H9 (cell line): ENCODE data around the gene SLC25A27. TPM values are rescaled to one million over a fixed set of nuclear protein-coding genes. Genes with fewer than 3 reads are reported as not detected.

Experiments used
- DNase-seq: peaks from one replicate; pipeline ENCODE4 v3.0.0-alpha.2; 2017
- H2AFZ ChIP-seq: one replicate; pipeline ENCODE4 v1.6.1; 2013; ENCODE audit warnings: mild to moderate bottlenecking, low read length, control low read depth, moderate library complexity
- H2AK5ac ChIP-seq: 2 replicates; pipeline ENCODE4 v1.6.1; 2013; ENCODE audit warnings: low read length, control low read depth, mixed read lengths; ENCODE audit not compliant: insufficient read length
- H2BK120ac ChIP-seq: one replicate; pipeline ENCODE4 v1.6.1; 2013; ENCODE audit warnings: low read depth, mild to moderate bottlenecking, low read length, control low read depth, inconsistent platforms; ENCODE audit not compliant: poor library complexity, severe bottlenecking
- H2BK12ac ChIP-seq: 2 replicates; pipeline ENCODE4 v1.6.1; 2013; ENCODE audit warnings: low read length, control low read depth, mixed read lengths, low read depth; ENCODE audit not compliant: insufficient read length
- H2BK15ac ChIP-seq: 2 replicates; pipeline ENCODE4 v1.6.1; 2013; ENCODE audit warnings: low read depth, low read length, control low read depth
- H2BK20ac ChIP-seq: one replicate; pipeline ENCODE4 v1.6.1; 2013; ENCODE audit warnings: low read depth, mild to moderate bottlenecking, low read length, control low read depth, inconsistent platforms; ENCODE audit not compliant: poor library complexity, severe bottlenecking
- H2BK5ac ChIP-seq: 2 replicates; pipeline ENCODE4 v1.6.1; 2013; ENCODE audit warnings: low read length, control low read depth, mixed read lengths; ENCODE audit not compliant: insufficient read length
- H3K14ac ChIP-seq: 2 replicates; pipeline ENCODE4 v1.6.1; 2013; ENCODE audit warnings: low read length, control low read depth; ENCODE audit not compliant: insufficient read depth
- H3K18ac ChIP-seq: 2 replicates; pipeline ENCODE4 v1.6.1; 2013; ENCODE audit warnings: low read depth, mild to moderate bottlenecking, mixed read lengths, low read length, control low read depth; ENCODE audit not compliant: insufficient read length
- H3K23ac ChIP-seq: 2 replicates; pipeline ENCODE4 v1.6.1; 2013; ENCODE audit warnings: low read length, control low read depth, mixed read lengths, low read depth; ENCODE audit not compliant: insufficient read length
- H3K23me2 ChIP-seq: 2 replicates; pipeline ENCODE4 v1.6.1; 2013; ENCODE audit warnings: low read depth, mild to moderate bottlenecking, mixed read lengths, low read length, control low read depth; ENCODE audit not compliant: insufficient read length, poor library complexity, severe bottlenecking
- H3K27ac ChIP-seq: 2 replicates; pipeline ENCODE4 v1.5.1; 2013; ENCODE audit warnings: low read length, control low read depth, mixed read lengths, low read depth; ENCODE audit not compliant: insufficient read length
- H3K27me3 ChIP-seq: 2 replicates; pipeline ENCODE4 v1.6.1; 2013; ENCODE audit warnings: low read length, control low read depth, inconsistent platforms; ENCODE audit not compliant: insufficient read depth
- H3K4ac ChIP-seq: 2 replicates; pipeline ENCODE4 v1.6.1; 2013; ENCODE audit warnings: low read depth, mild to moderate bottlenecking, control low read depth, inconsistent platforms, low read length, moderate library complexity
- H3K4me1 ChIP-seq: 2 replicates; pipeline ENCODE4 v1.6.1; 2013; ENCODE audit warnings: low read length, control low read depth, inconsistent platforms; ENCODE audit not compliant: insufficient read depth
- H3K4me2 ChIP-seq: 2 replicates; pipeline ENCODE4 v1.6.1; 2013; ENCODE audit warnings: low read length, control low read depth, mixed read lengths; ENCODE audit not compliant: insufficient read length, insufficient read depth
- H3K56ac ChIP-seq: 2 replicates; pipeline ENCODE4 v1.6.1; 2013; ENCODE audit warnings: low read depth, mild to moderate bottlenecking, mixed read lengths, low read length, control low read depth; ENCODE audit not compliant: insufficient read length
- H3K79me1 ChIP-seq: 2 replicates; pipeline ENCODE4 v1.6.1; 2013; ENCODE audit warnings: low read depth, mild to moderate bottlenecking, moderate library complexity, low read length, control low read depth, inconsistent platforms; ENCODE audit not compliant: insufficient read depth, poor library complexity, severe bottlenecking
- H3K79me2 ChIP-seq: 2 replicates; pipeline ENCODE4 v1.6.1; 2013; ENCODE audit warnings: low read length, control low read depth, inconsistent platforms; ENCODE audit not compliant: insufficient read depth
- H3K9ac ChIP-seq: 2 replicates; pipeline ENCODE4 v1.6.1; 2013; ENCODE audit warnings: low read length, control low read depth, mixed read lengths; ENCODE audit not compliant: insufficient read length; ENCODE audit errors: extremely low read depth
- H3K9me3 ChIP-seq: one replicate; pipeline ENCODE4 v1.6.1; 2013; ENCODE audit warnings: low read depth, low read length, inconsistent platforms; ENCODE audit not compliant: control insufficient read depth
- H3T11ph ChIP-seq: one replicate; pipeline ENCODE4 v1.6.1; 2013; ENCODE audit warnings: mild to moderate bottlenecking, low read length, control low read depth, inconsistent platforms
- H4K20me1 ChIP-seq: one replicate; pipeline ENCODE4 v1.6.1; 2013; ENCODE audit not compliant: control insufficient read depth, insufficient read length, insufficient read depth
- H4K5ac ChIP-seq: 2 replicates; pipeline ENCODE4 v1.6.1; 2013; ENCODE audit warnings: low read depth, mild to moderate bottlenecking, mixed read lengths, low read length, control low read depth; ENCODE audit not compliant: insufficient read length
- H4K8ac ChIP-seq: replicated peaks from 2 replicates; pipeline ENCODE4 v1.6.1; 2013; ENCODE audit warnings: low read length, control low read depth, mixed read lengths, low read depth; ENCODE audit not compliant: insufficient read length
- H4K91ac ChIP-seq: 2 replicates; pipeline ENCODE4 v1.6.1; 2013; ENCODE audit warnings: low read depth, mild to moderate bottlenecking, moderate library complexity, mixed read lengths, low read length, control low read depth; ENCODE audit not compliant: insufficient read length
- H3K27ac Mint-ChIP-seq, 3 experiments: 2 replicates in 2 of 3; 3 replicates in 1 of 3; pipeline ENCODE4 v1.8.0; 2020 to 2021; ENCODE audit warnings: mixed read lengths in 3 of 3, mild to moderate bottlenecking in 1 of 3, moderate library complexity in 1 of 3
- H3K27me3 Mint-ChIP-seq: 2 replicates; pipeline ENCODE4 v1.8.0; 2021; ENCODE audit warnings: low read depth, mild to moderate bottlenecking, moderate library complexity, mixed read lengths
- H3K36me3 Mint-ChIP-seq, 3 experiments: 2 replicates in 2 of 3; 3 replicates in 1 of 3; pipeline ENCODE4 v1.8.0; 2020 to 2021; ENCODE audit warnings: low read depth in 3 of 3, mixed read lengths in 3 of 3; ENCODE audit not compliant: insufficient read depth in 1 of 3
- H3K4me1 Mint-ChIP-seq, 2 experiments: 2 replicates each; pipeline ENCODE4 v1.8.0; 2020; ENCODE audit warnings: mixed read lengths in 2 of 2
- H3K4me3 Mint-ChIP-seq, 2 experiments: 2 replicates in 1 of 2; 3 replicates in 1 of 2; pipeline ENCODE4 v1.8.0; 2020 to 2021; ENCODE audit warnings: mild to moderate bottlenecking in 2 of 2, mixed read lengths in 2 of 2, moderate library complexity in 1 of 2
- H3K9me3 Mint-ChIP-seq, 2 experiments: 2 replicates in 1 of 2; 3 replicates in 1 of 2; pipeline ENCODE4 v1.8.0; 2020; ENCODE audit warnings: mild to moderate bottlenecking in 2 of 2, mixed read lengths in 2 of 2, moderate library complexity in 1 of 2
- WGBS: extraction: QIAGEN DNeasy Blood & Tissue Kit; methylation state at CpG from one replicate; pipeline ENCODE4 v1.1.7; 2013; ENCODE audit warnings: missing lambda C conversion rate, low lambda C conversion rate, mixed read lengths; ENCODE audit not compliant: insufficient read length; ENCODE audit errors: extremely low coverage; 5-methylcytosine and 5-hydroxymethylcytosine counted together
- total RNA-seq: library from RNA; stranded (reverse); gene quantifications from 2 replicates; pipeline ENCODE4 v1.2.1, GENCODE V29; 2021
- TF ChIP-seq, protein P1 (sequence below): fragments of 200-600 bp; sonication (generic); conservative IDR thresholded peaks from 3 replicates; pipeline ENCODE4 v1.8.0; 2021; ENCODE audit warnings: antibody characterized with exemption, mild to moderate bottlenecking

Gene SLC25A27
- total RNA-seq, 1 experiment from 2014 or later: 5.1 TPM

DNA sequence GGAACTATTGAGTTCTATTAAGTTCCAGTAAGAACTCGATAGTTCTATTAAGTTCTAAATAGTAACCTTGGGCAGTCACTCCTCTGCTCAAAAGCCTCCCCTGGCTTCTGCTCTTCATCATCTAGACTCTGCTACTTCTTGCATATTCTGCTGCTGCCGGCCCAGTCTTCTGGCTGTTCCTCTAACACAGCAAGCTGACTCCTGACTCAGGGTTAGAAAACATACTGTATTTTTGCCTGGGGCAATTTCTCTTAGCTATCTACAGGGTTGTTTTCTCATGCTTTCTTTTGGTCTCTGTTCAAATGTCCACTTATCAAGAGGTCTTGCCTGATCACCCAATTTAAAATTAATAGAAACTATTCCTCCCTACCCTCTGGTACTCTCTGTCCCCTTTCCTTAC lies 14.6 kb downstream of the SLC25A27 start:
- Histone ChIP-seq H3K14ac (no peak overlapping the region), H2BK120ac (no peak overlapping the region), H3K9ac (no peak overlapping the region), H2BK20ac (no peak overlapping the region), H3K56ac (no peak overlapping the region), H3K23me2 (no peaks in the 10 kb centered on the region), H2BK12ac (no peak overlapping the region), H3K23ac (no peak overlapping the region), H4K91ac (no peak overlapping the region), H3K9me3 (no peaks in the 10 kb centered on the region), H2AK5ac (no peak overlapping the region), H2AFZ (no peak overlapping the region), H2BK5ac (no peak overlapping the region), H3K18ac (no peak overlapping the region), H3K4ac (no peak overlapping the region), H2BK15ac (no peak overlapping the region), H3K79me2 (no peaks in the 10 kb centered on the region), H4K8ac (no peak overlapping the region), H4K20me1 (no peaks in the 10 kb centered on the region), H3K79me1 (no peaks in the 10 kb centered on the region), H3K27me3 (no peaks in the 10 kb centered on the region), H3T11ph (no peak overlapping the region), H3K4me1 (no peaks in the 10 kb centered on the region), H3K27ac (no peak overlapping the region), H3K4me2 (no peak overlapping the region), H4K5ac (no peak overlapping the region)
- WGBS: no CpG with 5 or more reads among the region's 2 CpGs
- Mint-ChIP-seq H3K27ac (no peak overlapping the region), H3K9me3 (no peaks in the 10 kb centered on the region), H3K4me1 (no peaks in the 10 kb centered on the region), H3K27me3 (no peaks in the 10 kb centered on the region), H3K36me3 (no peaks in the 10 kb centered on the region), H3K4me3 (no peak overlapping the region)
- no peak for DNase-seq
- TF ChIP-seq, protein P1, sequence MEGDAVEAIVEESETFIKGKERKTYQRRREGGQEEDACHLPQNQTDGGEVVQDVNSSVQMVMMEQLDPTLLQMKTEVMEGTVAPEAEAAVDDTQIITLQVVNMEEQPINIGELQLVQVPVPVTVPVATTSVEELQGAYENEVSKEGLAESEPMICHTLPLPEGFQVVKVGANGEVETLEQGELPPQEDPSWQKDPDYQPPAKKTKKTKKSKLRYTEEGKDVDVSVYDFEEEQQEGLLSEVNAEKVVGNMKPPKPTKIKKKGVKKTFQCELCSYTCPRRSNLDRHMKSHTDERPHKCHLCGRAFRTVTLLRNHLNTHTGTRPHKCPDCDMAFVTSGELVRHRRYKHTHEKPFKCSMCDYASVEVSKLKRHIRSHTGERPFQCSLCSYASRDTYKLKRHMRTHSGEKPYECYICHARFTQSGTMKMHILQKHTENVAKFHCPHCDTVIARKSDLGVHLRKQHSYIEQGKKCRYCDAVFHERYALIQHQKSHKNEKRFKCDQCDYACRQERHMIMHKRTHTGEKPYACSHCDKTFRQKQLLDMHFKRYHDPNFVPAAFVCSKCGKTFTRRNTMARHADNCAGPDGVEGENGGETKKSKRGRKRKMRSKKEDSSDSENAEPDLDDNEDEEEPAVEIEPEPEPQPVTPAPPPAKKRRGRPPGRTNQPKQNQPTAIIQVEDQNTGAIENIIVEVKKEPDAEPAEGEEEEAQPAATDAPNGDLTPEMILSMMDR: no peak
